DMS53 (cell line): ENCODE data around the gene AGPAT3.
"Not testable (repeated sequence)": the region's sequence is repeated elsewhere in the genome, so short reads cannot be mapped to it uniquely, and the experiment has no call there.

Source experiments
- DNase-seq: peaks from one replicate; lab custom pipeline; 2025; lab: John Stamatoyannopoulos, UW

The AGPAT3 gene

DNA sequence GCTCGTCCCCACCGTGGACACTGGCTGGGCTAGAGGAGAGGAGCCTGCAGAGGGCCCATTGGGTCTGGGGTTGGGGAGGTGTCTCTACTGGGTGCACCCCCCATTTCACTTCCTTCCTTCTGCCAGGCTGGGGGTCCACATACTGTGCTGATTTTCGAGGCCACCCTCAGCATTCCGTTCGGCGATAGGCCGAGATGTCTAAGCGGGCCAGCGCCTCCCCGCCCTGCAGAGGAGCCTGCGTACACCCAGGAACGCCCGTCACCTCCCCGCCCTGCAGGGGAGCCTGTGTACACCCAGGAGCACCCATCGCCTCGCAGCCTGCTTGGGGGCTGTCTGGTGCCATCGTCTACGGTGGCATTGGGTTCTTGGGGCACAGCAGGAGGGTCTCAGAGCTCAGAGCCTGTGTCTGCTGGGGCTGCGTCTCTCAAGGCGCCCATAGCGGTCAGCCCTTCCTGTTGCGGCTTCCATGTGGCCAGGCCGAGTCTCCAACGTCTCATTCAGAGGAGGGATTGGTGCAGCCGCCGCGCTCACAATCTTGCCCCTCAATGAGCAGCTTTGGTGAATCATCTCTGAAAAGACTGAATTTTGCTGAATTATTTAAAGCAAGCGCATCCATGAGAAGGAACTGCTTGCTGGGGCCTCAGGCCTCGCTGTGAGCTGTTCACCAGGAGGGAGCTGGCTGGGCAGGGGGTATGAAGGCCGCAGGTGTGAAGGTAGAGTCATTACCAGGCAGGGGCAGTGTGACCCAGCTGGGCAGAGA is 30.7 kb upstream of the AGPAT3 start:
- DNase-seq: no peak

DNA sequence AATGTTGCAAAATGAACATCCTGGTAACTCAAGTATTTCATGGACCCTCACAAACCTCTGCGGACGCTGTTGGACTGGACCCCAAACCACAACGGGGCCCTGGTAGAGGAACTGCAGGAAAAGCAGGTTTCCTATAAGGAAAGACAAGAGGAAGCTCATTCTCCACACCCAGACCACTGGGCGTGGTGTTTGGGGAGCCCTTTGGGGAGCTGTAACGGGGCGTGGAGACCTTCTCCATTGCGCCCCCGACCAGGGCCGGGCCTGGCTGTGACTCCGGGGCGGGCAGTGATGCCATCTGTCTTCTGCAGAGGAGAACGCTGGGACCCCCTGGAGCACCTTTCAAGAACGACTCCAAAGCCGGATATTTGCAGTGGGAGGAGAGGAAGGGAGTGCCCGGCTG is 30.0 kb upstream of the AGPAT3 start:
- no peak for DNase-seq

DNA sequence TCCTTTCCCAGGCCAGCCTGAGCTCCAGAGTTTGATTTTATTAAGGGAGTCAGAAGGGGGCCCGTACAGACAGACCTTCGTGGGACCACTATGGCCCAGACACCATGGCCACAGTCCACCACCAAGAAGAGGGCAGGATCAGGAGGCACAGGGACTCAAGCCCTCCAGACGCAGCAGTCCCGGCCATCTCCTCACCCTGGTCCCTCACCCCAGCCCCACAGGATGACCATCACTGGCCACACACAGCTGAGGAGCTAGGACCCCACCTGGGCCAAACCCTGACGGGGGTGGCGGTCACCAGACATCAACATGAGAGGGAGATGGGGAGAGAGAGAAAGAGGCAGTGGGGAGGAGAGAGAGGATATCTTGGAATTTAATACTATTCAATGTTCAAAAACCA is 29.2 kb upstream of the AGPAT3 start:
- DNase-seq: no peak

- DNase-seq: no peak
Measured at GRCh38 chr21:43836616-43837015, 28.4 kb upstream of the AGPAT3 start.

GRCh38 chr21:43840259-43840658 is 24.8 kb upstream of the AGPAT3 start:
- DNase-seq: no peak

- no peak for DNase-seq
Measured at GRCh38 chr21:43842742-43843141, 22.3 kb upstream of the AGPAT3 start.

DNA sequence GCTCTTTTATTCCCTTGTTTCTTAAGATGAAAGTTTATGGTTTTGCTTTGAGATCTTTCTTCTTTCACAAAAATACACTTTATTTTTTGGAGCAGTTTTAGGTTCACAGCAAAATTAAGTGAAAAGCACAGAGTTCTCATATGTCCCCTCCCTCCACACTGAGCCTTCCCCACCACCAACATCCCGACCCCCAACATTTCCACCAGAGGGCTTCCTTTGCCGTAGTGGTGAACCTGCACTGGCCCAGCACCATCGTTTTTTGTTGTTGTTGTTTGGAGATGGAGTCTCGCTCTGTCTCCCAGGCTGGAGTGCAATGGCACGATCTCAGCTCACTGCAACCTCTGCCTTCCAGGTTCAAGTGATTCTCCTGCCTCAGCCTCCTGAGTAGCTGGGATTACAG is 20.1 kb upstream of the AGPAT3 start:
- DNase-seq: not testable (repeated sequence)

GRCh38 chr21:43845386-43845785 is 19.6 kb upstream of the AGPAT3 start:
- no peak for DNase-seq

DNA sequence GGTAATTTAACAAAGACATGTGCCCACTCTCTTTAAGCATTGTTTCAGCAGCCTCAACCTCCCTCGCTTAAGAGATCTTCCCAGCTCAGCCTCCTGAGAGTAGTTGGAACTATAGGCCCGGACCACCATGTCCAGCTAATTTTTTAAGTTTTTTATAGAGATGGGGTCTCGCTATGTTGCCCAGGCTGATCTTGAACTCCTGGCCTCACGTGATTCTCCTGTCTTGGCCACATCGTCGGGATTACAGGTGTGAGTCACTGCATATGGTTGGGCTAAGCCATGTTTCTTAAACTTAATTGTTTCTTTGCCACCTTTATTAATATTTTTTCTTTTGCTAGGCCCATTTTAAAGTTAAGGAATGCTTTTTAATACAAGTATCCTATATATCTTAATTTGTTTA is 18.6 kb upstream of the AGPAT3 start:
- DNase-seq: no peak

DNA sequence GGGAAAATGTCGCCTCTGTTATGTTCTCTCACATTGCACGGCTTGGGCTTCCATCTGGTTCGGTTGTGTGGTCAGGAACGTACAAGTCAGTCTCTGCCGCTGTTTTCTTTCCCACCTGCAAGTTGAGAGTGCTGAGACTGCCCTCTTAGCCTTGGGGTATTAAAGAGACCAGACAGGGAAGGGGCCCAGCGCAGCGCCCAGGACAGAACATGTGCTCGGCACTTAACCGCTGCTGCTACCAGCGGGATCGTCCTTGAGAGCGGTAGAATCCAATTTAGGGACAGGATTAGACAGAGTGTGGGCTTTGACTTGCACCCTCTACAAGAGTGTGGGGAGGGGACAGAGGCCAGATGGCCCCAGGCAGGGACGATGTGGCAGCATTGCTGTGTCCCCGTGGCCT is 17.7 kb upstream of the AGPAT3 start:
- no peak for DNase-seq

GRCh38 chr21:43848771-43849170 is 16.3 kb upstream of the AGPAT3 start:
- DNase-seq: no peak

DNA sequence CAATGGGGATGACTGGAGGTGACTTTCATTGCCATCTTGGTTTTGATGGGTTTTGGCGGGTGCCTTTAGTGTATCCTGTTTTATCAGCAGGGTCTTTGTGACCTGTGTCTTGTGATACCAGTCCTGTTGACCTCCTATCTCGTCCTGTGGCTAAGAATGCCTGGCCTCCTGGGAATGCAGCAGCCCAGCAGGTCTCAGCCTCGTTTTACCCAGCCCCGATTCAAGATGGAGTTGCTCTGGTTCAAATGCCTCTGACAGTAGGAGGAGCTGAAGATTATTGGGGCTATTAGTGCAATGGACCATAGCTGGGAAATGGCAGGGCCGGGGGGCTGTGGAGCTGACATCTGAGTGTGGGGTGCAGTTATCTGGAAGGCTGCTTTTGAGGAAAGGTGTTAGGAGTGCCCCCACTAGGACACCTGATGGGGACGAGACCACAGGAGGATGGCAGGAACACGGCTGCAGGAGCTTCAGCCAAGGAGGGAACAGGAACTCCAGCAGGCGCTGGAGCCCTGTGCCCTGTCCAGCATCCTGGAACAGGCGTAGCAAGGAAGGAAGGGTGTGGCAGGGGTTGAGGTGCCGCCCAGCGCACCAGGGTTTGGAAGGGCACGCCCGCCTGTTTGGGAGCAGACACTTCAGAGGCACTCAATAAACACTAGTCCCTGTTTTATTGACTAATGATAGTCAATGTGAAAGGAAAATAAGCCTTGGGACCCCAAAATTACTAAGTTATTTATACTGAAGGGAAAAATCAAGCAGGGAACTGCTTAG is 15.3 kb upstream of the AGPAT3 start:
- no peak for DNase-seq

DNA sequence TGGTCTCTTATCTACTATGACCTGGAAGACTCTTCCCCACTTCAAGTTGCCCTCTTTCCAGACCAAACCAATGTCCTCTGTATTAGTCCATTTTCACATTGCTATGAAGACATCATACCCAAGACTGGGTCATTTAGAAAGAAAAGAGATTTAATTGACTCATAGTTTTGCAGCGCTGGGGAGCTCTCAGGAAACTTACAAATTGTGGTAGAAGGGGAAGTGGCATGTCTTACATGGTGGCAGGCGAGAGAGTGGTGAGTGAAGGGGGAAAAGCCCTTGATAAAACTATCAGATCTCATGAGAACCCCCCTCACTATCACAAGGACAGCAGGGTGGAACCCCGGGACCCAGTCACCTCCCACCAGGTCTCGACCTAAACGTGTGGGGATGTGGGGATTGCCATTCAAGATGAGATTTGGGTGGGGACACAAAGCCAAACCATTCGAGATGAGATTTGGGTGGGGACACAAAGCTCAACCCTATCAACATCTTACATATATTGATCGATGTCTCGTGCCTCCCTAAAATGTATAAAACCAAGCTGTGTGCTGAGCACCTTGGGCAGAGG is 14.2 kb upstream of the AGPAT3 start:
- DNase-seq: no peak

GRCh38 chr21:43851593-43851992 is 13.4 kb upstream of the AGPAT3 start:
- DNase-seq: no peak

GRCh38 chr21:43853851-43854772 is 10.9 kb upstream of the AGPAT3 start:
- no peak for DNase-seq

DNA sequence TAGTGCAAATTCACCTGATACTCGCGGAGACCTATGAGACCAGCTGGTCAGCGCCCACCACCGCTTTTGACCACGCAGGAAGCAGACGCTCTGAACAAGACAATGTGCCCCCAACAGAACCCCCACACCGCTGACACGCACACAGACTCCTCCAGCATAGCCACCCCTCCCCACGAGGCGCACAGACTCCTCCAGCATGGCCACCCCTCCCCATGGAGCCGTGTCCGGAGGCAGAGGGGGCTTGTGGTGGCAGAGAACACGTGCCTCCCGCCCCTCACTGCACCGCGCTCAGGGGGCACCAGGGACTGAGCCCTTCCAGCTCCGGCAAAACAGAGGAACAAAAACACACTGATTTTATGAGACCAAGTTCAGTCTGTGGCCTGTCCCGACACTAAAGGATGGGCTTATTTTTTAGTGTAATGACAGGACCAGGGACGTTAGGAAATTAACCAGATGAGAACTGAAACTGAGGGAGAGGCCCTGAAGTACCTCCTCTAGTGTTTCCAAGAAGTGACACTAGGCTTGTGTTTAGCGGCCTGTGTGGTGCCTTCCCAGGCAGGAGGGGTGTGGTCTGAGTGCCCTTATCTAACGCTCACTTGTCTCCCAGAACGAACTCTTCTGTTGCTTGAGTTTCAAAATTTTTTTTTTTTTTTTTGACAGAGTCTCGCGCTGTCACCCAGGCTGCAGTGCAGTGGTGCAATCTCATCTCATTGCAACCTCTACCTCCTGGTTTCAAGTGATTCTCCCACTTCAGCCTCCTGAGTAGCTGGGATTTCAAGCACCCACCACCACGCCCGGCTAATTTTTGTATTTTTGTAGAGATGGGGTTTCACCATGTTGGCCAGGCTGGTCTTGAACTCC is 10.0 kb upstream of the AGPAT3 start:
- DNase-seq: no peak

- DNase-seq: no peak
Measured at GRCh38 chr21:43855955-43856354, 9.1 kb upstream of the AGPAT3 start.

- DNase-seq: no peak
Measured at GRCh38 chr21:43858806-43859648, 6.0 kb upstream of the AGPAT3 start.

DNA sequence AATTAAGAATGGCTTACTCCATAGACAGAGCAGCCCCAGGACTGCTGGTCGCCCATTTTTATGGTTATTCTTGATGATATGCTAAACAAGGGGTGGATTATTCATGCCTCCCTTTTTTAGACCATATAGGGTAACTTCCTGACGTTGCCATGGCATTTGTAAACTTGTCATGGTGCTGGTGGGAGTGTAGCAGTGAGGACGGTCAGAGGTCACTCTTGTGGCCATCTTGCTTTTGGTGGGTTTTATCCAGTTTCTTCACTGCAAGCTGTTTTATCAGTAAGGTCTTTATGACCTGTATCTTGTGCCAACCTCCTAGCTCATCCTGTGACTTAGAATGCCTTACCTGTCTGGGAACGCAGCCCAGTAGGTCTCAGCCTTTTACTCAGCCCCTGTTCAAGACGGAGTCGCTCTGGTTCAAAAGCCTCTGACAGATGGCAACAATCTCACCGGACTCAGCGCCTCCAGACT is 5.2 kb upstream of the AGPAT3 start:
- no peak for DNase-seq

- DNase-seq: peak; percentile 28
Measured at GRCh38 chr21:43861706-43862105, 3.3 kb upstream of the AGPAT3 start.
